H1 (cell line): Measurements from ENCODE around the gene MICU1. TPM values are rescaled to one million over a fixed set of nuclear protein-coding genes. Genes with fewer than 3 reads are reported as not detected.

Experiments used
- CTCF ChIA-PET: fragments of 300-600 bp; sonication (Branson Sonifier 250); formaldehyde crosslinking; loops from one replicate; lab custom pipeline; 2021; ENCODE audit not compliant: partially characterized antibody; lab: Charles Lee
- POLR2A ChIA-PET: fragments of 300-600 bp; sonication (Branson Sonifier 250); formaldehyde crosslinking; loops from one replicate; lab custom pipeline; 2021; ENCODE audit warnings: inconsistent platforms; ENCODE audit not compliant: partially characterized antibody; lab: Charles Lee
- DNase-seq, 2 experiments: peaks; one replicate each; pipeline versions ENCODE4 v3.0.0 to v3.0.0-alpha.2; 2010 to 2022; ENCODE audit warnings: low spot score in 2 of 2, low read depth in 1 of 2, mixed read lengths in 1 of 2
- FAIRE-seq: peaks from 2 replicates; lab custom pipeline; 2011; peaks lifted over from hg19 to GRCh38; lab: Jason Lieb, UNC
- H2AFZ ChIP-seq: 2 replicates; pipeline ENCODE4 v1.8.1; 2012; ENCODE audit warnings: low read length, inconsistent platforms
- H2AK5ac ChIP-seq: 2 replicates; pipeline ENCODE4 v1.6.1; 2013; ENCODE audit warnings: low read depth, low read length
- H2BK120ac ChIP-seq: replicated peaks from 2 replicates; pipeline ENCODE3; 2013; ENCODE audit warnings: low read depth, low read length, inconsistent platforms
- H2BK12ac ChIP-seq: 2 replicates; pipeline ENCODE4 v1.6.1; 2013; ENCODE audit warnings: low read depth, low read length
- H2BK15ac ChIP-seq: 2 replicates; pipeline ENCODE4 v1.6.1; 2013; ENCODE audit warnings: low read length
- H2BK20ac ChIP-seq: 2 replicates; pipeline ENCODE4 v1.6.1; 2013; ENCODE audit warnings: low read length
- H2BK5ac ChIP-seq: 2 replicates; pipeline ENCODE4 v1.6.1; 2013; ENCODE audit warnings: low read depth, low read length
- H3K14ac ChIP-seq: 2 replicates; pipeline ENCODE4 v1.6.1; 2013; ENCODE audit warnings: inconsistent platforms; ENCODE audit not compliant: insufficient read length
- H3K18ac ChIP-seq: 2 replicates; pipeline ENCODE4 v1.6.1; 2013; ENCODE audit warnings: low read length; ENCODE audit errors: extremely low read depth
- H3K23ac ChIP-seq: 2 replicates; pipeline ENCODE4 v1.6.1; 2013; ENCODE audit warnings: inconsistent platforms; ENCODE audit not compliant: insufficient read length
- H3K23me2 ChIP-seq: 2 replicates; pipeline ENCODE4 v1.6.1; 2013; ENCODE audit warnings: low read depth, low read length
- H3K27ac ChIP-seq: 2 replicates; pipeline ENCODE4 v1.6.1; 2011; ENCODE audit warnings: low read depth, low read length, inconsistent platforms
- H3K27me3 ChIP-seq, 4 experiments: replicated peaks in 1 of 4; 1 replicate in 1 of 4; 2 replicates in 3 of 4; pipeline versions ENCODE4 v1.6.1 to v1.8.1; 2011 to 2013; ENCODE audit warnings: low read length in 3 of 4, mild to moderate bottlenecking in 3 of 4, inconsistent platforms in 2 of 4, mixed read lengths in 2 of 4, moderate library complexity in 1 of 4; ENCODE audit not compliant: control insufficient read depth in 3 of 4, insufficient read depth in 3 of 4; ENCODE audit errors: extremely low read depth in 1 of 4
- H3K36me3 ChIP-seq, 4 experiments: 2 replicates each; pipeline versions ENCODE4 v1.6.1 to v1.8.1; 2011 to 2013; ENCODE audit warnings: mild to moderate bottlenecking in 4 of 4, low read length in 3 of 4, moderate library complexity in 2 of 4, control low read depth in 1 of 4, inconsistent platforms in 1 of 4; ENCODE audit not compliant: insufficient read depth in 4 of 4, control insufficient read depth in 2 of 4
- H3K4ac ChIP-seq: replicated peaks from 2 replicates; pipeline ENCODE3; 2013; ENCODE audit warnings: low read length, low read depth, mixed read lengths, inconsistent platforms; ENCODE audit not compliant: insufficient read length
- H3K4me1 ChIP-seq, 4 experiments: replicated peaks in 1 of 4; 1 replicate in 1 of 4; 2 replicates in 3 of 4; pipeline versions ENCODE4 v1.6.1 to v1.8.1; 2011 to 2013; ENCODE audit warnings: low read length in 3 of 4, inconsistent platforms in 2 of 4, mixed read lengths in 1 of 4; ENCODE audit not compliant: insufficient read depth in 4 of 4, control insufficient read depth in 3 of 4
- H3K4me2 ChIP-seq, 2 experiments: 2 replicates each; pipeline versions ENCODE4 v1.6.1 to v1.8.1; 2011 to 2013; ENCODE audit warnings: low read depth in 2 of 2, low read length in 2 of 2, control low read depth in 1 of 2, inconsistent platforms in 1 of 2, mild to moderate bottlenecking in 1 of 2; ENCODE audit not compliant: insufficient read depth in 1 of 2
- H3K4me3 ChIP-seq, 4 experiments: fragments of 200-600, 300-600 bp in 1 of 4; sonication (generic), shearing (Covaris generic), sonication (Bioruptor Twin) in 1 of 4; 2 replicates each; pipeline versions ENCODE4 v1.5.1 to v1.8.1; 2011 to 2016; ENCODE audit warnings: low read length in 4 of 4, low read depth in 3 of 4, control low read depth in 2 of 4, inconsistent platforms in 2 of 4, mild to moderate bottlenecking in 2 of 4, mixed read lengths in 1 of 4, moderate library complexity in 1 of 4; ENCODE audit not compliant: insufficient read depth in 2 of 4; ENCODE audit errors: extremely low read depth in 1 of 4
- H3K56ac ChIP-seq: replicated peaks from 2 replicates; pipeline ENCODE3; 2013; ENCODE audit warnings: low read depth, mild to moderate bottlenecking, mixed read lengths, low read length, inconsistent platforms; ENCODE audit not compliant: insufficient read length
- H3K79me1 ChIP-seq: 2 replicates; pipeline ENCODE4 v1.6.1; 2013; ENCODE audit warnings: low read depth, low read length, control low read depth
- H3K79me2 ChIP-seq, 2 experiments: 2 replicates each; pipeline versions ENCODE4 v1.6.1 to v1.8.1; 2012 to 2013; ENCODE audit warnings: low read length in 2 of 2, mild to moderate bottlenecking in 2 of 2, inconsistent platforms in 1 of 2; ENCODE audit not compliant: insufficient read depth in 2 of 2, control insufficient read depth in 1 of 2
- H3K9ac ChIP-seq, 4 experiments: replicated peaks in 1 of 4; 1 replicate in 1 of 4; 2 replicates in 3 of 4; pipeline versions ENCODE4 v1.6.1 to v1.8.1; 2011 to 2013; ENCODE audit warnings: low read depth in 3 of 4, low read length in 3 of 4, control low read depth in 2 of 4, mild to moderate bottlenecking in 2 of 4, moderate library complexity in 2 of 4, inconsistent platforms in 1 of 4; ENCODE audit errors: extremely low read depth in 1 of 4
- H3K9me3 ChIP-seq, 2 experiments: 2 replicates each; pipeline versions ENCODE4 v1.6.1 to v1.8.1; 2012 to 2013; ENCODE audit warnings: mild to moderate bottlenecking in 2 of 2, moderate library complexity in 2 of 2, control low read depth in 1 of 2, inconsistent platforms in 1 of 2, low read depth in 1 of 2, low read length in 1 of 2, mixed read lengths in 1 of 2; ENCODE audit not compliant: insufficient read depth in 2 of 2
- H4K20me1 ChIP-seq, 2 experiments: replicated peaks in 1 of 2; 2 replicates each; pipeline versions ENCODE3 to v1.8.1; 2011 to 2013; ENCODE audit warnings: inconsistent platforms in 2 of 2, low read length in 2 of 2, mild to moderate bottlenecking in 1 of 2; ENCODE audit not compliant: insufficient read depth in 2 of 2, control insufficient read depth in 1 of 2
- H4K5ac ChIP-seq: 2 replicates; pipeline ENCODE4 v1.6.1; 2013; ENCODE audit warnings: low read length, low read depth, mixed read lengths, inconsistent platforms; ENCODE audit not compliant: insufficient read length
- H4K8ac ChIP-seq: 2 replicates; pipeline ENCODE4 v1.8.0; 2013; ENCODE audit warnings: mild to moderate bottlenecking, moderate library complexity, low read length, inconsistent platforms; ENCODE audit not compliant: insufficient read depth; ENCODE audit errors: extremely low read depth
- H4K91ac ChIP-seq: replicated peaks from 2 replicates; pipeline ENCODE3; 2013; ENCODE audit warnings: low read length, mixed read lengths, inconsistent platforms; ENCODE audit not compliant: insufficient read length
- WGBS, 2 experiments: shearing (Covaris generic) in 1 of 2; methylation state at CpG; one replicate each; pipeline versions ENCODE4 v1.1.6 to v1.1.7; 2013 to 2015; ENCODE audit warnings: low lambda C conversion rate in 2 of 2, mixed read lengths in 2 of 2, inconsistent platforms in 1 of 2, low coverage in 1 of 2, missing lambda C conversion rate in 1 of 2; ENCODE audit not compliant: insufficient replicate concordance in 2 of 2, insufficient coverage in 1 of 2, insufficient read length in 1 of 2; ENCODE audit errors: extremely low coverage in 1 of 2, missing lambda C conversion rate in 1 of 2; 5-methylcytosine and 5-hydroxymethylcytosine counted together
- polyA plus RNA-seq, 7 experiments: library from polyadenylated mRNA; depleted of rRNA in 3 of 7; stranded (reverse) in 5 of 7; unstranded in 2 of 7; fragments of >200 nt in 5 of 7; fragments of 200-250 nt in 2 of 7; gene quantifications; 1 replicate in 5 of 7; 2 replicates in 1 of 7; 4 replicates in 1 of 7; pipeline versions ENCODE4 v1.2.1 to v1.2.3, GENCODE V29; 2011 to 2013; ENCODE audit warnings: missing spikeins in 2 of 7, mixed read lengths in 2 of 7
- total RNA-seq: library from RNA; stranded (reverse); fragmentation: NEBNext Ultra II Directional; extraction: Animal tissue kit (Norgen Biotek cat#: 25700); gene quantifications from 2 replicates; pipeline ENCODE4 v1.2.1, GENCODE V29; 2021

MICU1 gene
- total and polyA plus RNA-seq, 2 of the 8 experiments (the other 6 are each of a cell fraction or from before 2014, with no cell fraction given), result 18.0 to 36.7 TPM

GRCh38 chr10:72503694-72504438, 122.0 kb downstream of the MICU1 start:
- Histone ChIP-seq H3K4ac (no peak overlapping the region), H3K36me3 (no peaks in the 10 kb centered on the region; a peak in 1 of 8 replicates), H3K9me3 (0 out of 4 replicates have a peak, but pooled peaks cover 0 to 4% of the 10 kb centered on the region in 2 experiments), H3K9ac (no peak overlapping the region), H2BK15ac (no peak overlapping the region), H4K20me1 (no peaks in the 10 kb centered on the region), H2BK12ac (no peak overlapping the region), H3K14ac (no peak overlapping the region), H3K27me3 (no peaks in the 10 kb centered on the region), H3K4me1 (no peaks in the 10 kb centered on the region), H3K56ac (no peak overlapping the region), H3K79me1 (no peaks in the 10 kb centered on the region), H3K23me2 (no peaks in the 10 kb centered on the region), H4K8ac (no peak overlapping the region), H4K5ac (no peak overlapping the region), H3K4me3 (no peak overlapping the region), H3K79me2 (no peaks in the 10 kb centered on the region), H3K23ac (no peak overlapping the region), H4K91ac (no peak overlapping the region), H2AFZ (no peak overlapping the region), H2BK20ac (no peak overlapping the region), H2BK5ac (no peak overlapping the region), H3K18ac (no peak overlapping the region), H3K4me2 (no peak overlapping the region), H3K27ac (no peak overlapping the region), H2AK5ac (no peak overlapping the region), H2BK120ac (no peak overlapping the region)
- ChIA-PET CTCF (no interaction called here), POLR2A (no interaction called here)
- DNase-seq (no peak), FAIRE-seq (no peak)
- WGBS, 2 experiments, result 87% methylated on average over 3 of the region's 3 CpGs; no CpG with 5 or more reads in 1 of the 2 experiments
